ENCODE data around the gene CEP19. TPM values are rescaled to one million over a fixed set of nuclear protein-coding genes. Genes with fewer than 3 reads are reported as not detected.
"Not testable (repeated sequence)": the region's sequence is repeated elsewhere in the genome, so short reads cannot be mapped to it uniquely, and the experiment has no call there.

CEP19 gene, protein sequence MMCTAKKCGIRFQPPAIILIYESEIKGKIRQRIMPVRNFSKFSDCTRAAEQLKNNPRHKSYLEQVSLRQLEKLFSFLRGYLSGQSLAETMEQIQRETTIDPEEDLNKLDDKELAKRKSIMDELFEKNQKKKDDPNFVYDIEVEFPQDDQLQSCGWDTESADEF
- total RNA-seq: 6.8 and 9.0 TPM in 2 replicates

- DNase-seq: peak; percentile 89
Measured at GRCh38 chr3:196711838-196712513, at the start of gene CEP19, which contains the start of gene PIGX. TSS of gene CEP19 (minus strand) at chr3:196712250. CDS start at chr3:196708657, 3,593 bp downstream. TSS of gene PIGX (plus strand) at chr3:196712377.

DNA sequence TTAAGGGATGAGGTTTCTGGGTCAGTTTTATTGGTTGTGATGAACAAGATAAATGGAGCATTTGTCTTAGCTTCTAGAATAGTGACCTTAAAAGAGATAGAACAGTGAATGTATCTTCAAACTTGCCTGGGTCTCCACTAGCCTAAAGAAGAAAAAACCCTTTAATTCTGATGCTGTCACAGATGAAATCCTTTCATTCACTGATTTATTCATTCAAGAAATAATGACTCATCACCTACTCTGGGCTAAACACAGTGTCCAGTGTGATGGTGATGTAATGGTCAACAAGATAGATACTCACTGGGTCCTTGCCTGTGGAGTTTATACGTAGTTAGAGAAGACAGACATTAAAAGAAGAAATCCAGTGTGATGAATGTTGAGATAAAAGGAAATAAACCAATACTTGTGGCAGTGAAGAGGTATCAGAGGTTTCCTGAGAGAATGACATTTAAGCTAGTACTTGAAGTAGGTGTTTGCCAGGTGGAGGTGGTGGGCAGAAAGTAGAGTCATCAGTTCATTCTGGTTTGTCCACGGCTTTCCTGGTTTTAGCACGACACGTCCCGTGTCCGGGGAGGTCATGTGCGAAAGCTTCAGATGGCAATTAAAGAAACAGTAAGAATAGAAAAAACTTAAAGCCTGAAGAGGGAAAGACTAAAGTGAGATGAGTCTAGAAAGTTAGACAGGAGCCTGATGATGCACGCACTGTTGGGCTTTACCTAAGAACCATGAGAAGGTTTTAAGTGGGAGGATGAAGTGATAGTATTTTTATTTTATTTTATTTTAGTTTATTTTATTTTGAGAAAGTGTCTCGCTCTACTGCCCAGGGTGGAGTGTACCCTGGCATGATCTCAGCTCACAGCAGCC is 46.1 kb upstream of the CEP19 start:
- peak; percentile 71 for DNase-seq

DNA sequence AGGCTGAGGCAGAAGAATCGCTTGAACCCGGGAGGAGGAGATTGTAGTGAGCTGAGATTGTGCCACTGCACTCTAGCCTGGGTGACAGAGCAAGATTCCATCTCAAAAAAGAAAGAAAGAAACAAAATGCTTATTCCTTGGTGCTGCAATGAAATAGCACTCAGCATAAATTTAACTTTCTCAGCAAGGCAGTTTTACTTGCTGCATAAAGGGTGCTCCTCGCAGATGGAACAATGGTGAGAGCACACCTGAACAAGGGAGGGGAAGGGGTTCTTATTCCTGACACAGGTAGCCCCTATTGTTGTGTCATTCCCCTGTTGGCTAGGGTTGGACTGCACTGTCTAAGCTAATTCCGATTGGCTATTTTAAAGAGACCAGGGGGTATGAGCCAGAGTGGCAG is 44.7 kb upstream of the CEP19 start:
- DNase-seq: no peak

DNA sequence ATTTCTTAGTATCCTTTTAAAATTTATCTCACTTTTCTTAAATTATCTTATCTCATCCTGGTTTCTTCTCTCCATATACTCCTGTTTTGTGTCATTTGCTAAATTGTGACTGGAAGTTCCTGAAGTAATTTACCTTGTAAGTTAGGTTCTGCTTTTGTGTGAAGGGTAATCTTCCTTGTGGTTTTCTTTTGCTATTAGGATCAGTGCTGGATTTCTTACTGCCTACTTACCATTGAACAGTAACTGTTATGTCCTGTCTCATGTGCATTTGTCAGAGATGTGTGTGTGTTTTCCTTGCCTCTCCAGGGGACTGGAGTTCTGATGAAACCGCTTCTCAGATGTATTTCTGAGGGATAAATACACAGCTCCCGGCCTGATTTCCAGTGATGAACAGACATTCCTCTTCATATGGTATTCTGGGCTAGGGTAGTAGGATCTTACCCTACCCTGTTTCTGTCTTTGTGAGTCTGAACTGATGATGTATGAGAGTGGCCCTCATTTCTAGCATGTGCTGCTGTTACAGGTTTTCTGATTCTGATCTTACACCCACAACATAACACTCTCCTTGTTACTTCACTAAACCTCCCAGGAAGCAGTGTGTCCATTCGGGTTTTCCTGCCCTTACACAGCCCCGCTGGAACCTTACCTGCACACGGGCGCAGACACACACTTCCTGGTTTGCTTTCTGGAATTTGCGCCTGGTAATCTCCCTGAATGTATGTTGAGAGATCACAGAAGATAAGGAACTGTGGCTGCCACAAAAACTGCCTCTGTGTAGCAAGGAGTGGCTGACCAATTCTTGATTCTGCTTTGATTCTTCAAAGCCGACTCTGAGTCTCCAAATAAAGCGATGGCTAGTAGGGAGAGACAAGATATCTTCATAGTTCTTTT is 42.3 kb upstream of the CEP19 start:
- peak; percentile 21 for DNase-seq

GRCh38 chr3:196753201-196753600 is 41.2 kb upstream of the CEP19 start:
- no peak for DNase-seq

GRCh38 chr3:196749125-196749524 is 37.1 kb upstream of the CEP19 start:
- DNase-seq: no peak

GRCh38 chr3:196743569-196743968 is 31.5 kb upstream of the CEP19 start:
- not testable (repeated sequence) for DNase-seq

DNA sequence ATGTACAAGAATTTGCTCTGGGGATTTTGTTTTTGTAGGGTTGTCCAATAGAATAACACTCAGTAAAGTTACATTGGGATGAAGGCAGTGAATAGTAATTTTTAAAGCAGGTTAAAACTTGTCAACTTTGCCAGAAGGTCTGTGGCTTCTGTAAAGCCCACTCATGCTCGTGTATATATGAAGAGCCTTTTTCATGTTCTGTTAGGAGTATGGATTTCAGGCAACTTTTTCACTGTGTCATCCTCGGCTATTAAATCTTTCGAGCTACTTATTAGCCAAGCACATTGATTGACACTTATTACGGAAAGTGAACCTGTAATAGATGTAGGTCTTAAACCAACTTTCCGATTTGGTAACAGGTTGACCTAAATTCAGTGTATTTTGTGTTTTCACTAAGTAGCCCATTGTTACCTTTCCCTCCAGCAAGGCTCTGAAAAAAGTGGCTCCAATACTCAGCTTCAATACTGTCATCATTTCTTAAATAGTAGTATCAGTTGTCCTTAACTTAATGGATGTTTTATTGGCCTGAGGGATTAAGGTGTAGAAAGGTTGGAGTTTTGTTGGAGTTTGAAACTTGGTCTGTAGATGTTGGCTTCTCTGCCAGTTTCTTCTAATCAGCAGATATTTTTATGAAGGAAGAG is 29.3 kb upstream of the CEP19 start:
- no peak for DNase-seq

- DNase-seq: peak; percentile 67
Measured at GRCh38 chr3:196740481-196741248, 28.6 kb upstream of the CEP19 start.

DNA sequence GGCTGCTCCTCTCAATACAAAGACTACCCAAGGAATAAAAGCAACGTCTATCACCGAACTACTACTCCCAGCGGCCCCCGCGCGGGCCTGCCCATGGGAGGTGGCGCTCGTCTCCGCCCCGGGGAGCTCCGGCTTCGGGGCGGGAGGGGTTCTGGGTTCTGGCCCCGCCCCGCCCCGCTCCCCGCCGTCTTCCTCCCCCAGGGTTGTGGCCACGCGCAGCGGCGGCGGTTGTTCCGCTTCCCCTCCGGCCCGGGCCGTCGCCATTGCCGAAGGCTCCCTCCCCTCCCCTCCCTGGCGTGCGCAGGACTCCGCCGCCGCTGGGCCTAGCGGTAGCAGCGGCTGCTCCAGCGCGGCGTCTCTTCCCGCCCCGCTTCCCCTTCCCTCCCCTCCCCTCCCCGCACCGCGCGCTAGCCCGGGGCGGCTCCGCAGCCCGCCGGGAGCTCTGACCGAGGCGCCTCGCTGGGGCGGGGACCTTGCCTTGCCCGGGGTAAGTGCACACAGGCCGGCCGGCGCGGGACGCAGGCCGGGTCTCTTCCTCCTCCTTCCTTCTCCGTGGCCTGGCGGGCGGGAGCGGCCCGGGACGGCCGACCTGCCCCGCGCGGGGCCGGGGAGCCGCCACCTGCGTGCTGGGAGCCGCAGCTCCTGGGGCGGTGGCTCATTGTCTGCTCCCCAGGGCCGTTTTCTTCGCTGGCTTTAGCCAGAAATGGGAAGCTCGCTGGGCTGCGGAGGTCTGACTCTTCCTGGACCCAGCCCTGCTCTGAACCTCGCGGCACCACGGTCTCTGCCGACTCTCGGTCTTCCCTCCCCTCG is 27.8 kb upstream of the CEP19 start, which contains the start of gene PAK2:
PAK2 (plus strand) TSS at position 187 of the 810 bp plus-strand sequence. CDS start 42,790 bp downstream, outside the sequence.
- DNase-seq: peak; percentile 90

GRCh38 chr3:196737655-196738054 is 25.6 kb upstream of the CEP19 start:
- no peak for DNase-seq

GRCh38 chr3:196736670-196737374 is 24.8 kb upstream of the CEP19 start:
- no peak for DNase-seq

DNA sequence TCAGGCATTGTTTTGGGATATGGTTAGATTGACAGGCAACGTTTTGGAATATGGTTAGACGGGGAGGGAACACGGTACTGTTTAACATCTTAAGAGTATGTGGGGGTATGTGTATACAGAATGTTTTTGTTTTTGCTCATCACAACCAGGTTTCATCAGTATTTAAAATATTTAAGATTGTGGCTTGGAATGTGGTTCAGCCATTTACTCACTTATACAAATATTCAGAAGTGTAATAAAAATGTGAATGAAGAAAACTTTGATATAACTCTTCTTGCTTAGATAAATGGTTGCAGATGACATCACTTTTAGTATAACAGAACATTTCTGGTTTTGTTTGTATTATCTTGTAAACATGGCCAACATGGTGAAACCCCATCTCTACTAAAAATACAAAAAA is 23.7 kb upstream of the CEP19 start:
- no peak for DNase-seq

DNA sequence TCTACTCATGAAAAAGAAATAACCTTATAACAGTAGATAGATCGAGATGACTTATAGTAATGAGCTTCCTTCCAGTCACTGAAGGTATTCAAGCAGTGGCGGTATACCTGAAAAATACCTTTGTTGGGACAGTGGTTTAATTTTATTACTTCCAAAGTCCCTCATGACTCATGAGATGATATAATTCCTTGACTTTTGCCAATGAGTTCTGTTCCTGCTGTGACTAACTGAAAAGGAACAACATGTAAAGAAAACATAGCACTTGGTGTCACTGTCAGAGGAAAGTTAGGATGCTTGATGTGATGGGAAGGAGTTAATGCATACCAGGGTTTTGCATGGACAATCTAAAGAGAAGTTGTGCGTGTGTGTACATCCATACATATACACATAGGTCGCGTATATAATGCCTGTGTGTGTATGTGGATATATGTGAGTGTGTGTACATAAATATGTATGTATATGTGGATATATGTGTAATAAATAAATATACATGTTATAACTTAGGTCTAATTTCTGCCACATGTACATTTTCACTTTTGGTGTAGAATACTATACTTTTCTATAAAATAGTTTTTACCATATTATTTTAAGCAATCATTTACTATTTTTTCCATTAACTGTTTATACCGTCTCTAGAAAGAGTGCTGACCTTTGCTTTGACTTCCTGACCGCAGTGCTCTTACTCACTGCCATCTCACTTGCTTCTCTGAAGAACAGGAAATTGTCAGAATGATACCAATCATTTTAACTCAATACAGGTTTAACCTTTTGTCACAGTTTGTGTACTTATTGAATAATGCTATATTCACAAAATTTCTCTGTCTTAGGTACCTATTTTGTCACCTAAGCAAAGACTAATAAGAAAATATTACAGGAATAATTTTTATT is 15.0 kb upstream of the CEP19 start:
- DNase-seq: peak; percentile 61

DNA sequence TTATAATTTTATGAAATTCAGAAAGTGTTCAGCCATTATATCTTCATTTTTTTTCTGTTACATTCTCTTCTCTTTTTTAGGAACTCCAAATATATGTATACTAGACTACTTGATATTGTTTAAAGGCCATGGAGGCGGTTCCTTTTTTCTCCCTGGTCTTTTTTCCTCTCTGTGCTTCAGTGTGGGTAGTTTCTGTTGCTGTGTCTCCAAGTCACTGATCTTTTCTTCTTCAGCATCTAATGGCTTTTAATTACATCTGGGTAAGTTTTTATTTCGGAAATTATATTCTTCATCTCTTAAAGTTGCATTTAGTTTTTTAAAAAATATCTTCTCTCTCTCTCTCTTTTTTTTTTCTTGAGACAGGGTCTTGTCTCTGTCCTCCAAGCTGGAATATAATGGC is 9.0 kb upstream of the CEP19 start:
- no peak for DNase-seq

DNA sequence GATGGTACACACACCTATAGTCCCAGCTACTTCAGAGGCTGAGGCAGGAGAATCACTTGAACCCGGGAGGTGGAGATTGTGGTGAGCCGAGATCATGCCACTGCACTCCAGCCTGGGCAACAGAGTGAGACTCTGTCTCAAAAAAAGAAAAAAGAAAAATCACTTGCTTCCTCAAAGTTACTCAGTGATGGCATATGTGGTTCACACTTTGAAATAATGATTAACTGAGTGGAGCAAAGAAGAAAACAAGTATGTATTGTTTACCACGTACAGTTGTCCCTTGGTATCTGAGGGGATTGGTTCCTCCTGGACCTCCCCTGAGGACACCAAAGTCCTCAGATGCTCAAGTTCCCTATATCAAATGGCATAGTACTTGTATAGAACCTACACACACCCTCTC is 5.1 kb upstream of the CEP19 start:
- DNase-seq: not testable (repeated sequence)

GRCh38 chr3:196712514-196713413 is 714 bp upstream of the CEP19 start:
- peak; percentile 63 for DNase-seq

Measured in dermis blood vessel endothelial cell (primary cell).